WTC11 (cell line): ENCODE results near the gene GRPEL1. TPM values are rescaled to one million over a fixed set of nuclear protein-coding genes. Genes with fewer than 3 reads are reported as not detected.
A peak's percentile ranks its signal among the peaks of the same experiment; 100 is the strongest.

Experiments
- ATAC-seq: fragments of 200-7000 bp; cut with Tn5 transposase; 2 replicates; pipeline ENCODE4 v1.10.0; 2021; ENCODE audit warnings: mild to moderate bottlenecking, moderate library complexity
- CTCF ChIA-PET: fragments of 300-600 bp; sonication (Branson Sonifier 250); formaldehyde crosslinking; loops from one replicate; lab custom pipeline; 2021; ENCODE audit warnings: antibody characterized with exemption; lab: Charles Lee
- POLR2A ChIA-PET: fragments of 350-600 bp; sonication (Branson Sonifier 250); formaldehyde crosslinking; loops from one replicate; lab custom pipeline; 2021; ENCODE audit warnings: antibody characterized with exemption; lab: Charles Lee
- DNase-seq: peaks from one replicate; pipeline ENCODE4 v3.0.0; 2021; ENCODE audit warnings: low spot score
- H3K27ac Mint-ChIP-seq: 2 replicates; pipeline ENCODE4 v1.8.0; 2021; ENCODE audit warnings: mixed read lengths
- H3K27me3 Mint-ChIP-seq: 2 replicates; pipeline ENCODE4 v1.8.0; 2021; ENCODE audit warnings: low read depth, mild to moderate bottlenecking, moderate library complexity, mixed read lengths
- H3K36me3 Mint-ChIP-seq: 2 replicates; pipeline ENCODE4 v1.8.0; 2021; ENCODE audit warnings: mixed read lengths
- H3K4me1 Mint-ChIP-seq: 2 replicates; pipeline ENCODE4 v1.8.0; 2022; ENCODE audit warnings: mixed read lengths
- H3K4me3 Mint-ChIP-seq: 2 replicates; pipeline ENCODE4 v1.8.0; 2021; ENCODE audit warnings: mild to moderate bottlenecking, moderate library complexity, mixed read lengths
- H3K9me3 Mint-ChIP-seq: 2 replicates; pipeline ENCODE4 v1.8.0; 2021; ENCODE audit warnings: mixed read lengths
- JAZF1 ChIP-seq: fragments of 250-450 bp; sonication (Bioruptor Pico); IDR thresholded peaks from 2 replicates; pipeline ENCODE4 v1.9.0; 2021; ENCODE audit warnings: moderate library complexity, mild to moderate bottlenecking, inconsistent platforms
- JUN ChIP-seq: sonication (generic); formaldehyde crosslinking; IDR thresholded peaks from 2 replicates; pipeline ENCODE4 v1.8.0; 2023; ENCODE audit warnings: mild to moderate bottlenecking, missing genetic modification reagents
- PRDM15 ChIP-seq: sonication (generic); formaldehyde crosslinking; IDR thresholded peaks from 2 replicates; pipeline ENCODE4 v1.8.0; 2022; ENCODE audit warnings: missing genetic modification reagents
- PRRX2 ChIP-seq: fragments of 250-450 bp; sonication (Bioruptor Pico); IDR thresholded peaks from 2 replicates; pipeline ENCODE4 v1.8.0; 2021; ENCODE audit warnings: mild to moderate bottlenecking
- RORB ChIP-seq: fragments of 250-450 bp; sonication (Bioruptor Pico); IDR thresholded peaks from 2 replicates; pipeline ENCODE4 v1.9.0; 2021; ENCODE audit warnings: mild to moderate bottlenecking
- TEAD1 ChIP-seq: sonication (generic); formaldehyde crosslinking; IDR thresholded peaks from 2 replicates; pipeline ENCODE4 v1.8.0; 2022; ENCODE audit warnings: mild to moderate bottlenecking, missing genetic modification reagents
- ZBTB21 ChIP-seq: sonication (generic); formaldehyde crosslinking; IDR thresholded peaks from 2 replicates; pipeline ENCODE4 v1.8.1; 2023; ENCODE audit warnings: mild to moderate bottlenecking, missing genetic modification reagents, borderline replicate concordance
- ZNF121 ChIP-seq: sonication (generic); formaldehyde crosslinking; IDR thresholded peaks from 2 replicates; pipeline ENCODE4 v1.8.0; 2023; ENCODE audit warnings: missing genetic modification reagents
- total RNA-seq: library from RNA; stranded (reverse); gene quantifications from 3 replicates; pipeline ENCODE4 v1.2.3, GENCODE V29; 2021
- TF ChIP-seq, protein P1 (sequence below): sonication (generic); formaldehyde crosslinking; IDR thresholded peaks from 2 replicates; pipeline ENCODE4 v1.8.0; 2023; ENCODE audit warnings: mild to moderate bottlenecking, missing genetic modification reagents
- TF ChIP-seq, protein P2 (sequence below): sonication (generic); formaldehyde crosslinking; IDR thresholded peaks from 2 replicates; pipeline ENCODE4 v1.8.1; 2022; ENCODE audit warnings: mild to moderate bottlenecking, moderate library complexity, missing genetic modification reagents
- TF ChIP-seq, protein P3 (sequence below): fragments of 250-450 bp; sonication (Bioruptor Pico); IDR thresholded peaks from 2 replicates; pipeline ENCODE4 v1.9.0; 2021; ENCODE audit warnings: mild to moderate bottlenecking
- TF ChIP-seq, protein P4 (sequence below): sonication (generic); formaldehyde crosslinking; IDR thresholded peaks from 2 replicates; pipeline ENCODE4 v1.8.1; 2022; ENCODE audit warnings: low read depth, missing genetic modification reagents, borderline replicate concordance
- TF ChIP-seq, protein P5 (sequence below): sonication (generic); formaldehyde crosslinking; IDR thresholded peaks from 2 replicates; pipeline ENCODE4 v1.8.0; 2022; ENCODE audit warnings: mild to moderate bottlenecking, missing genetic modification reagents
- TF ChIP-seq, protein P6 (sequence below): sonication (generic); formaldehyde crosslinking; conservative IDR thresholded peaks from 2 replicates; pipeline ENCODE4 v1.8.1; 2023; ENCODE audit warnings: mild to moderate bottlenecking, low read depth, missing genetic modification reagents, moderate library complexity

GRPEL1 gene
- total RNA-seq, 1 experiment from 2014 or later, result 50.0 TPM

- ChIA-PET POLR2A (no interaction called here), CTCF (no interaction called here)
- no peaks in the 10 kb centered on the region for H3K27me3 Mint-ChIP-seq
- TF ChIP-seq, protein P1, sequence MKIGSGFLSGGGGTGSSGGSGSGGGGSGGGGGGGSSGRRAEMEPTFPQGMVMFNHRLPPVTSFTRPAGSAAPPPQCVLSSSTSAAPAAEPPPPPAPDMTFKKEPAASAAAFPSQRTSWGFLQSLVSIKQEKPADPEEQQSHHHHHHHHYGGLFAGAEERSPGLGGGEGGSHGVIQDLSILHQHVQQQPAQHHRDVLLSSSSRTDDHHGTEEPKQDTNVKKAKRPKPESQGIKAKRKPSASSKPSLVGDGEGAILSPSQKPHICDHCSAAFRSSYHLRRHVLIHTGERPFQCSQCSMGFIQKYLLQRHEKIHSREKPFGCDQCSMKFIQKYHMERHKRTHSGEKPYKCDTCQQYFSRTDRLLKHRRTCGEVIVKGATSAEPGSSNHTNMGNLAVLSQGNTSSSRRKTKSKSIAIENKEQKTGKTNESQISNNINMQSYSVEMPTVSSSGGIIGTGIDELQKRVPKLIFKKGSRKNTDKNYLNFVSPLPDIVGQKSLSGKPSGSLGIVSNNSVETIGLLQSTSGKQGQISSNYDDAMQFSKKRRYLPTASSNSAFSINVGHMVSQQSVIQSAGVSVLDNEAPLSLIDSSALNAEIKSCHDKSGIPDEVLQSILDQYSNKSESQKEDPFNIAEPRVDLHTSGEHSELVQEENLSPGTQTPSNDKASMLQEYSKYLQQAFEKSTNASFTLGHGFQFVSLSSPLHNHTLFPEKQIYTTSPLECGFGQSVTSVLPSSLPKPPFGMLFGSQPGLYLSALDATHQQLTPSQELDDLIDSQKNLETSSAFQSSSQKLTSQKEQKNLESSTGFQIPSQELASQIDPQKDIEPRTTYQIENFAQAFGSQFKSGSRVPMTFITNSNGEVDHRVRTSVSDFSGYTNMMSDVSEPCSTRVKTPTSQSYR, result no peak
- TF ChIP-seq ZNF121, result peak; percentile 29; the same call in 1 of the 2 replicates
- no peak overlapping the region for H3K27ac Mint-ChIP-seq
- peaks cover 28% of the 10 kb centered on the region for H3K4me1 Mint-ChIP-seq
- H3K9me3 Mint-ChIP-seq, result no peaks in the 10 kb centered on the region
- DNase-seq (no peak), ATAC-seq (no peak)
- no peak overlapping the region for H3K4me3 Mint-ChIP-seq
- H3K36me3 Mint-ChIP-seq, result peaks cover 35% of the 10 kb centered on the region
Measured at GRCh38 chr4:7021355-7021754, 46.5 kb downstream of the GRPEL1 start.

DNA sequence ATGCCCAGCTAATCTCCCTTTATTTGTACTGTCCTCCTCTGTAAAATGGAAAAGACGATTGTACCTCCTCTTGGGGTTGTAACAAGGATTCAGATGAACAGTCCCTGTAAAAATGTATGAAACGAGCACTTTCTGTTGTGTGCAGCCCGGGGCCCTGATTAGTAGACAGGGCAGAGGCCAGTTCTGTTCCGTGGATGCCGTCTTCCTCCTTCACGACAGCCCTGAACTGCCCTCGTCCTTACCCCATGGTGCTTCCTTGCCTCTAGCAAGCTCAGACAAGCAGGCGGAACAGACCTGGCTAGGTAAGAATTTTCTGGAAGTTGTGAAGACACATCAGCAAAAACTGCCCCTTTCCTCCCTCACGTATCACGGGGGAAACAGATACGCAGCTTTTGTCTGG lies 47.0 kb downstream of the GRPEL1 start:
- Mint-ChIP-seq H3K27ac (0 out of 2 replicates have a peak overlapping the region, but pooled peaks have one; percentile 46), H3K4me1 (peaks cover 24% of the 10 kb centered on the region), H3K4me3 (no peak overlapping the region), H3K36me3 (peaks cover 32% of the 10 kb centered on the region), H3K27me3 (no peaks in the 10 kb centered on the region), H3K9me3 (no peaks in the 10 kb centered on the region)
- TF ChIP-seq, protein P2, sequence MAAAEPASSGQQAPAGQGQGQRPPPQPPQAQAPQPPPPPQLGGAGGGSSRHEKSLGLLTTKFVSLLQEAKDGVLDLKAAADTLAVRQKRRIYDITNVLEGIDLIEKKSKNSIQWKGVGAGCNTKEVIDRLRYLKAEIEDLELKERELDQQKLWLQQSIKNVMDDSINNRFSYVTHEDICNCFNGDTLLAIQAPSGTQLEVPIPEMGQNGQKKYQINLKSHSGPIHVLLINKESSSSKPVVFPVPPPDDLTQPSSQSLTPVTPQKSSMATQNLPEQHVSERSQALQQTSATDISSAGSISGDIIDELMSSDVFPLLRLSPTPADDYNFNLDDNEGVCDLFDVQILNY (CRISPR knock-in tag), result no peak
- TF ChIP-seq, protein P3, sequence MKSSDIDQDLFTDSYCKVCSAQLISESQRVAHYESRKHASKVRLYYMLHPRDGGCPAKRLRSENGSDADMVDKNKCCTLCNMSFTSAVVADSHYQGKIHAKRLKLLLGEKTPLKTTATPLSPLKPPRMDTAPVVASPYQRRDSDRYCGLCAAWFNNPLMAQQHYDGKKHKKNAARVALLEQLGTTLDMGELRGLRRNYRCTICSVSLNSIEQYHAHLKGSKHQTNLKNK (CRISPR knock-in tag), result no peak
- TF ChIP-seq TEAD1 (CRISPR knock-in tag) (no peak), JAZF1 (CRISPR knock-in tag) (no peak), JUN (CRISPR knock-in tag) (no peak), ZBTB21 (no peak), RORB (no peak), PRDM15 (CRISPR knock-in tag) (no peak), PRRX2 (CRISPR knock-in tag) (no peak)
- TF ChIP-seq, protein P4, sequence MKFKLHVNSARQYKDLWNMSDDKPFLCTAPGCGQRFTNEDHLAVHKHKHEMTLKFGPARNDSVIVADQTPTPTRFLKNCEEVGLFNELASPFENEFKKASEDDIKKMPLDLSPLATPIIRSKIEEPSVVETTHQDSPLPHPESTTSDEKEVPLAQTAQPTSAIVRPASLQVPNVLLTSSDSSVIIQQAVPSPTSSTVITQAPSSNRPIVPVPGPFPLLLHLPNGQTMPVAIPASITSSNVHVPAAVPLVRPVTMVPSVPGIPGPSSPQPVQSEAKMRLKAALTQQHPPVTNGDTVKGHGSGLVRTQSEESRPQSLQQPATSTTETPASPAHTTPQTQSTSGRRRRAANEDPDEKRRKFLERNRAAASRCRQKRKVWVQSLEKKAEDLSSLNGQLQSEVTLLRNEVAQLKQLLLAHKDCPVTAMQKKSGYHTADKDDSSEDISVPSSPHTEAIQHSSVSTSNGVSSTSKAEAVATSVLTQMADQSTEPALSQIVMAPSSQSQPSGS (CRISPR knock-in tag), result no peak
- TF ChIP-seq, protein P5, sequence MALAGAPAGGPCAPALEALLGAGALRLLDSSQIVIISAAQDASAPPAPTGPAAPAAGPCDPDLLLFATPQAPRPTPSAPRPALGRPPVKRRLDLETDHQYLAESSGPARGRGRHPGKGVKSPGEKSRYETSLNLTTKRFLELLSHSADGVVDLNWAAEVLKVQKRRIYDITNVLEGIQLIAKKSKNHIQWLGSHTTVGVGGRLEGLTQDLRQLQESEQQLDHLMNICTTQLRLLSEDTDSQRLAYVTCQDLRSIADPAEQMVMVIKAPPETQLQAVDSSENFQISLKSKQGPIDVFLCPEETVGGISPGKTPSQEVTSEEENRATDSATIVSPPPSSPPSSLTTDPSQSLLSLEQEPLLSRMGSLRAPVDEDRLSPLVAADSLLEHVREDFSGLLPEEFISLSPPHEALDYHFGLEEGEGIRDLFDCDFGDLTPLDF, result no peak
- TF ChIP-seq, protein P6, sequence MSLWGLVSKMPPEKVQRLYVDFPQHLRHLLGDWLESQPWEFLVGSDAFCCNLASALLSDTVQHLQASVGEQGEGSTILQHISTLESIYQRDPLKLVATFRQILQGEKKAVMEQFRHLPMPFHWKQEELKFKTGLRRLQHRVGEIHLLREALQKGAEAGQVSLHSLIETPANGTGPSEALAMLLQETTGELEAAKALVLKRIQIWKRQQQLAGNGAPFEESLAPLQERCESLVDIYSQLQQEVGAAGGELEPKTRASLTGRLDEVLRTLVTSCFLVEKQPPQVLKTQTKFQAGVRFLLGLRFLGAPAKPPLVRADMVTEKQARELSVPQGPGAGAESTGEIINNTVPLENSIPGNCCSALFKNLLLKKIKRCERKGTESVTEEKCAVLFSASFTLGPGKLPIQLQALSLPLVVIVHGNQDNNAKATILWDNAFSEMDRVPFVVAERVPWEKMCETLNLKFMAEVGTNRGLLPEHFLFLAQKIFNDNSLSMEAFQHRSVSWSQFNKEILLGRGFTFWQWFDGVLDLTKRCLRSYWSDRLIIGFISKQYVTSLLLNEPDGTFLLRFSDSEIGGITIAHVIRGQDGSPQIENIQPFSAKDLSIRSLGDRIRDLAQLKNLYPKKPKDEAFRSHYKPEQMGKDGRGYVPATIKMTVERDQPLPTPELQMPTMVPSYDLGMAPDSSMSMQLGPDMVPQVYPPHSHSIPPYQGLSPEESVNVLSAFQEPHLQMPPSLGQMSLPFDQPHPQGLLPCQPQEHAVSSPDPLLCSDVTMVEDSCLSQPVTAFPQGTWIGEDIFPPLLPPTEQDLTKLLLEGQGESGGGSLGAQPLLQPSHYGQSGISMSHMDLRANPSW (CRISPR knock-in tag), result no peak
- ChIA-PET CTCF (interaction anchor here (1.2 to 1.3 kb wide), 2 partner anchors 22 to 50 kb away, joined by 5 to 6 read pairs; partner anchors contain the start of gene TADA2B), POLR2A (no interaction called here)
- DNase-seq (no peak), ATAC-seq (no peak)
